ENCODE measurements around the gene MAVS. TPM values are rescaled to one million over a fixed set of nuclear protein-coding genes. Genes with fewer than 3 reads are reported as not detected.

Gene MAVS
- 38.7 and 44.8 TPM in 2 replicates for total RNA-seq (2014; rRNA removed)
- Bru-seq, nascent RNA: percentile 89 among the genes with signal in this experiment
- percentile 96 among the genes with signal in this experiment for BruChase-seq, experiment 1, labeled RNA remaining after a 6-hour chase
- BruChase-seq, experiment 2, labeled RNA remaining after a 2-hour chase: percentile 94 among the genes with signal in this experiment
- long read RNA-seq, full-length matches to known transcripts: 23 of 179 reads
- long read RNA-seq, partial matches to known transcripts: 19 of 179 reads
- long read RNA-seq, other reads (novel, unspliced or antisense): 137 of 179 reads

DNA sequence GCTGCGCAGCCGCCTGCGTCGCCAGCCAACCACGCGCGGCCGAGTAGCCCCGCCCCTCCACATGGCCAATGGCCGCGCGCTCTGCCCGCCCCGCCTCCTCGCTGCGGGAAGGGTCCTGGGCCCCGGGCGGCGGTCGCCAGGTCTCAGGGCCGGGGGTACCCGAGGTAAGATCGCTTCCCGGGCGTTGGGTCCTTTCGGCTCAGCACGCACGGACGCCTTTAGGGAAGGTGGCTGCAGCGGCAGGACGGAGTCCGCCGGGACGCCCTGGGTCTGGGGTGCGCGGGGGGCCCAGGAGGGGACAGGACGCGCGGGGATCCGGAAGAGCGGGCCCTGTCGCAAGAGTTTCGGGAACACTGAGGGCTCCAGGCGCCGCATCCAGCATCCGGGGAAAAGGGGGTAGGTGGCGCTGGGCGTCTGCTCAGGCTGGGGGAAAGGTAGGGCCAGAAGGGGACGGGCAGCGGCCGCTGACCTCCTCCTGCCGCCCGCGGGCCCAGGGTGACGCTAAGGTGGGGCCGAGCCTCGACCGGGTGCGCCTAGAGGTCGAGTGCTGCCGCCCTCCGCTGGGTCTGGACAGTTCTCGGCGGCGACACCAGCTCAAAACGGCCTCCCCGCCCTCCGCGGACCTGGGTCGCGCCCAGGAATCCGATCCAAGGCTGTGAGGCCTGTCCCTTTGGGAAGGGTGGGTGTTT, at the start of gene MAVS:
Gene MAVS (plus strand): TSS at position 95 of the 689 bp plus-strand sequence. CDS start 7,791 bp downstream, outside the sequence.
- CTCF ChIA-PET: no interaction called here
- peak; percentile 88 for DNase-seq

DNA sequence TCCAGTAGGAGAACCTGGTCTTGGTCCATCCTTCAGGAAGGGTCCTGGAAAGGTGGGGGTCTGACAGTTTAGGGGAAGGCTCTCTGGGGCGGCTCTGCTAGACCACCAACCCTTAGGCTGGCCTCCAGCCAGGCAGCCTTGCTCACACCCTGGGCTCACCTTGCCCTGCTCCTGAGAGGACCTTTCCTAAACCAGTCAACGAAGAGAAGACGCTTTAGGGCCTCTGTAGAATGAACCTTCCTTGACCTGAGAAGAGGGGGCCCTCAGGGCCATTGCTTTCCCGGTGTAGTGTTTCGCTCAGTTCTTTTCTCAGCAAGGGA, 49.4 kb upstream of the MAVS start:
- Histone ChIP-seq H3K9ac (ENCODE audit: low read length) (peak overlapping the region; percentile 95), H3K9me2 (replicated peaks; ENCODE audit: low read length) (no peaks in the 10 kb centered on the region), H2AFZ (ENCODE audit: low read length) (no peak overlapping the region), H3F3A (ENCODE audit: low read length, unreplicated experiment) (no peaks in the 10 kb centered on the region), H4K20me1 (ENCODE audit: low read length) (no peaks in the 10 kb centered on the region), H3K27me3 (ENCODE audit: low read length) (no peaks in the 10 kb centered on the region), H3K36me3 (ENCODE audit: low read depth, low read length) (peaks cover 44% of the 10 kb centered on the region), H3K4me2 (ENCODE audit: low read length) (peak overlapping the region; percentile 98), H3K4me3 (ENCODE audit: low read length) (peak overlapping the region; percentile 99), H3K27ac (ENCODE audit: low read length) (peak overlapping the region; percentile 64), H3K9me3 (ENCODE audit: low read length) (no peaks in the 10 kb centered on the region), H3K4me1 (ENCODE audit: insufficient read depth, low read length) (peaks cover 26% of the 10 kb centered on the region), H3K79me2 (ENCODE audit: low read length) (peaks cover 53% of the 10 kb centered on the region)
- POLR2A ChIA-PET (ENCODE audit: unreplicated experiment): no interaction called here
- ATAC-seq (no peak), DNase-seq (no peak)
- intact Hi-C loops (cut with micrococcal nuclease): loop anchor here (2.0 kb wide), 1 partner anchor 24 kb away; the partner anchor contains the start of gene AP5S1
- CTCF ChIA-PET: interaction anchor here (0.6 kb wide), 1 partner anchor 52 kb away, joined by 5 read pairs; no protein-coding TSS in a partner anchor
- TSS peak; percentile 38 for BruUV-seq (replicated peaks)
- TF ChIP-seq EZH2 (IDR thresholded peaks at IDR 0.05; ENCODE audit: low read length, unreplicated experiment) (no peak), EZH2phosphoT487 (IDR thresholded peaks at IDR 0.05; ENCODE audit: borderline replicate concordance, low read length) (no peak)
- TF ChIP-seq, protein P1, sequence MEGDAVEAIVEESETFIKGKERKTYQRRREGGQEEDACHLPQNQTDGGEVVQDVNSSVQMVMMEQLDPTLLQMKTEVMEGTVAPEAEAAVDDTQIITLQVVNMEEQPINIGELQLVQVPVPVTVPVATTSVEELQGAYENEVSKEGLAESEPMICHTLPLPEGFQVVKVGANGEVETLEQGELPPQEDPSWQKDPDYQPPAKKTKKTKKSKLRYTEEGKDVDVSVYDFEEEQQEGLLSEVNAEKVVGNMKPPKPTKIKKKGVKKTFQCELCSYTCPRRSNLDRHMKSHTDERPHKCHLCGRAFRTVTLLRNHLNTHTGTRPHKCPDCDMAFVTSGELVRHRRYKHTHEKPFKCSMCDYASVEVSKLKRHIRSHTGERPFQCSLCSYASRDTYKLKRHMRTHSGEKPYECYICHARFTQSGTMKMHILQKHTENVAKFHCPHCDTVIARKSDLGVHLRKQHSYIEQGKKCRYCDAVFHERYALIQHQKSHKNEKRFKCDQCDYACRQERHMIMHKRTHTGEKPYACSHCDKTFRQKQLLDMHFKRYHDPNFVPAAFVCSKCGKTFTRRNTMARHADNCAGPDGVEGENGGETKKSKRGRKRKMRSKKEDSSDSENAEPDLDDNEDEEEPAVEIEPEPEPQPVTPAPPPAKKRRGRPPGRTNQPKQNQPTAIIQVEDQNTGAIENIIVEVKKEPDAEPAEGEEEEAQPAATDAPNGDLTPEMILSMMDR (conservative IDR thresholded peaks at IDR 0.05; ENCODE audit: low read depth, low read length): no peak

More for the DNA sequence above, at the start of gene MAVS:
- peak within 1 kb of the TSS; percentile 94 for H3K27ac ChIP-seq (ENCODE audit: low read length)
- TF ChIP-seq EZH2phosphoT487 (IDR thresholded peaks at IDR 0.05; ENCODE audit: borderline replicate concordance, low read length) (no peak), EZH2 (IDR thresholded peaks at IDR 0.05; ENCODE audit: low read length, unreplicated experiment) (no peak)
- TF ChIP-seq, protein P1 (conservative IDR thresholded peaks at IDR 0.05; ENCODE audit: low read depth, low read length): no peak
- intact Hi-C loops (cut with micrococcal nuclease): loop anchor here (2.0 kb wide), 1 partner anchor 26 kb away; the partner anchor contains the start of gene AP5S1
- no peaks in the 10 kb centered on the region for H3K27me3 ChIP-seq (ENCODE audit: low read length)
- H4K20me1 ChIP-seq (ENCODE audit: low read length): no peaks in the 10 kb centered on the region
- H3K9me2 ChIP-seq (replicated peaks; ENCODE audit: low read length): no peaks in the 10 kb centered on the region
- H3K4me2 ChIP-seq (ENCODE audit: low read length): peak within 1 kb of the TSS; percentile 100
- H3K4me3 ChIP-seq (ENCODE audit: low read length): peak within 1 kb of the TSS; percentile 94
- H3K36me3 ChIP-seq (ENCODE audit: low read depth, low read length): no peaks in the 10 kb centered on the region
- BruUV-seq (replicated peaks): no TSS peak
- peak within 1 kb of the TSS; percentile 86 for H2AFZ ChIP-seq (ENCODE audit: low read length)
- H3K4me1 ChIP-seq (ENCODE audit: insufficient read depth, low read length): peaks cover 50% of the 10 kb centered on the region
- H3K79me2 ChIP-seq (ENCODE audit: low read length): peaks cover 42% of the 10 kb centered on the region
- peak; percentile 86 for ATAC-seq
- H3K9ac ChIP-seq (ENCODE audit: low read length): peak within 1 kb of the TSS; percentile 98
- no peaks in the 10 kb centered on the region for H3F3A ChIP-seq (ENCODE audit: low read length, unreplicated experiment)
- POLR2A ChIA-PET (ENCODE audit: unreplicated experiment): interaction anchor here (0.5 kb wide), 1 partner anchor 491 kb away, joined by 7 read pairs; no protein-coding TSS in a partner anchor
- H3K9me3 ChIP-seq (ENCODE audit: low read length): no peaks in the 10 kb centered on the region
